ENCODE data around the gene SCAPER. TPM values are rescaled to one million over a fixed set of nuclear protein-coding genes. Genes with fewer than 3 reads are reported as not detected.

SCAPER gene
- total and polyA plus RNA-seq, 4 donors, result 3.3 to 18.0 (median 9.9) TPM

- H3K4me3 ChIP-seq (ENCODE audit: low read depth in 1 of 3, low read length in 3 of 3), result no peak overlapping the region
- H3K27ac ChIP-seq (ENCODE audit: low read depth in 1 of 2, low read length in 2 of 2), result no peak overlapping the region
- H3K27me3 ChIP-seq (ENCODE audit: control insufficient read depth in 4 of 4, insufficient read depth in 4 of 4, low read length in 3 of 4), result no peaks in the 10 kb centered on the region
- no peak overlapping the region for H3K9ac ChIP-seq (ENCODE audit: low read depth in 1 of 2, low read length in 2 of 2)
- DNase-seq (ENCODE audit: low spot score), result no peak
- WGBS, result 94% methylated on average over 4 of the region's 4 CpGs
- H3K9me3 ChIP-seq (ENCODE audit: control insufficient read depth in 4 of 4, low read length in 3 of 4), result no peaks in the 10 kb centered on the region
- TF ChIP-seq REST (IDR thresholded peaks at IDR 0.05) (no peak), YY1 (IDR thresholded peaks at IDR 0.05) (no peak), SP1 (IDR thresholded peaks at IDR 0.05) (no peak), ATF3 (IDR thresholded peaks at IDR 0.05) (no peak), CTCF (IDR thresholded peaks at IDR 0.05; ENCODE audit: low read depth, low read length, missing input control) (no peak), JUND (IDR thresholded peaks at IDR 0.05) (no peak), RAD21 (IDR thresholded peaks at IDR 0.05) (no peak), NR2F2 (IDR thresholded peaks at IDR 0.05) (no peak), HNF4G (IDR thresholded peaks at IDR 0.05) (no peak), MAX (IDR thresholded peaks at IDR 0.05) (no peak), ZBTB33 (IDR thresholded peaks at IDR 0.05) (no peak), HNF4A (conservative IDR thresholded peaks at IDR 0.05) (no peak)
- H3K4me1 ChIP-seq (ENCODE audit: control insufficient read depth in 4 of 4, insufficient read depth in 4 of 4, low read length in 3 of 4), result no peaks in the 10 kb centered on the region
- no peaks in the 10 kb centered on the region for H3K36me3 ChIP-seq (ENCODE audit: control insufficient read depth in 4 of 4, insufficient read depth in 3 of 4, low read depth in 1 of 4, low read length in 3 of 4)
Observed at GRCh38 chr15:76863123-76863522, 42.0 kb downstream of the SCAPER start.

- Histone ChIP-seq H3K27ac (ENCODE audit: low read depth in 1 of 2, low read length in 2 of 2) (no peak overlapping the region), H3K36me3 (ENCODE audit: control insufficient read depth in 4 of 4, insufficient read depth in 3 of 4, low read depth in 1 of 4, low read length in 3 of 4) (no peaks in the 10 kb centered on the region), H3K9ac (ENCODE audit: low read depth in 1 of 2, low read length in 2 of 2) (no peak overlapping the region), H3K4me1 (ENCODE audit: control insufficient read depth in 4 of 4, insufficient read depth in 4 of 4, low read length in 3 of 4) (no peaks in the 10 kb centered on the region), H3K27me3 (ENCODE audit: control insufficient read depth in 4 of 4, insufficient read depth in 4 of 4, low read length in 3 of 4) (no peaks in the 10 kb centered on the region), H3K4me3 (ENCODE audit: low read depth in 1 of 3, low read length in 3 of 3) (no peak overlapping the region), H3K9me3 (ENCODE audit: control insufficient read depth in 4 of 4, low read length in 3 of 4) (no peaks in the 10 kb centered on the region)
- DNase-seq (ENCODE audit: low spot score), result no peak
- 94% methylated on average over 4 of the region's 4 CpGs for WGBS
- TF ChIP-seq FOXA2 (IDR thresholded peaks at IDR 0.05) (no peak), GABPA (IDR thresholded peaks at IDR 0.05 in 1 of 2, conservative IDR thresholded peaks at IDR 0.05 in 1 of 2) (no peak), SP1 (IDR thresholded peaks at IDR 0.05) (no peak), ZBTB33 (IDR thresholded peaks at IDR 0.05) (no peak), JUND (IDR thresholded peaks at IDR 0.05) (no peak), TAF1 (conservative IDR thresholded peaks at IDR 0.05) (no peak), YY1 (IDR thresholded peaks at IDR 0.05) (no peak), HNF4A (conservative IDR thresholded peaks at IDR 0.05) (no peak), HNF4G (IDR thresholded peaks at IDR 0.05) (no peak), REST (IDR thresholded peaks at IDR 0.05) (no peak), ATF3 (IDR thresholded peaks at IDR 0.05) (no peak), RXRA (IDR thresholded peaks at IDR 0.05) (no peak), NR2F2 (IDR thresholded peaks at IDR 0.05) (no peak), FOXA1 (IDR thresholded peaks at IDR 0.05) (no peak)
Observed at GRCh38 chr15:76861815-76862397, 43.2 kb downstream of the SCAPER start.
